ENCODE data around the gene AFAP1L1.

Gene AFAP1L1

GRCh38 chr5:149283626-149284480, 12.2 kb downstream of the AFAP1L1 start:
- H2BK15ac ChIP-seq (ENCODE audit: low read length) = no peak overlapping the region
- no peaks in the 10 kb centered on the region for H3K9me3 ChIP-seq (replicated peaks in 1 of 2; ENCODE audit: control insufficient read depth in 2 of 2, insufficient read depth in 1 of 2, low read depth in 1 of 2, low read length in 2 of 2)
- no peak overlapping the region for H3K23ac ChIP-seq (ENCODE audit: low read depth, low read length, poor library complexity)
- no peak overlapping the region for H2BK120ac ChIP-seq (ENCODE audit: low read depth, low read length)
- no peak overlapping the region for H3K18ac ChIP-seq (ENCODE audit: low read length)
- H2AFZ ChIP-seq (ENCODE audit: low read length) = no peak overlapping the region
- H2AK5ac ChIP-seq (ENCODE audit: low read depth, low read length) = no peak overlapping the region
- peaks cover 0 to 11% (median 0%) of the 10 kb centered on the region in 3 experiments for H3K27me3 ChIP-seq (ENCODE audit: control insufficient read depth in 3 of 3, insufficient read depth in 3 of 3, low read depth in 1 of 3, low read length in 3 of 3)
- no peak overlapping the region for H3K4me2 ChIP-seq (ENCODE audit: insufficient read depth, low read length, poor library complexity, severe bottlenecking)
- no peak overlapping the region for H2BK12ac ChIP-seq (ENCODE audit: low read length)
- H3K36me3 ChIP-seq (replicated peaks in 1 of 2; ENCODE audit: control insufficient read depth in 2 of 2, insufficient read depth in 2 of 2, low read length in 2 of 2) = no peaks in the 10 kb centered on the region
- H3K9ac ChIP-seq (ENCODE audit: low read depth, low read length, poor library complexity) = no peak overlapping the region
- no peak overlapping the region for H2BK5ac ChIP-seq (ENCODE audit: low read length)
- H3K4ac ChIP-seq (ENCODE audit: low read length) = no peak overlapping the region
- WGBS, 2 donors (ENCODE audit: extremely low coverage in 2 of 2, insufficient read length in 2 of 2, insufficient replicate concordance in 1 of 2) = no CpG with 5 or more reads among the region's 11 CpGs
- no peak overlapping the region for H4K8ac ChIP-seq (ENCODE audit: low read depth, low read length)
- no peak overlapping the region for H3K14ac ChIP-seq (ENCODE audit: low read length)
- no peak overlapping the region for H3K4me3 ChIP-seq (ENCODE audit: low read length in 2 of 2)
- no peak overlapping the region for H3K27ac ChIP-seq (replicated peaks; ENCODE audit: low read length)
- no peak overlapping the region for H4K91ac ChIP-seq (ENCODE audit: low read depth, low read length, poor library complexity)
- H3K4me1 ChIP-seq (ENCODE audit: control insufficient read depth in 2 of 2, insufficient read depth in 1 of 2, low read depth in 1 of 2, low read length in 2 of 2) = no peaks in the 10 kb centered on the region
- DNase-seq (ENCODE audit: low spot score) = no peak
- no peaks in the 10 kb centered on the region for H3K79me1 ChIP-seq (ENCODE audit: low read depth, low read length)

GRCh38 chr5:149284501-149284900, 12.8 kb downstream of the AFAP1L1 start:
- no CpG with 5 or more reads among the region's 5 CpGs for WGBS, 2 donors (ENCODE audit: extremely low coverage in 2 of 2, insufficient read length in 2 of 2, insufficient replicate concordance in 1 of 2)
- H3K9me3 ChIP-seq (replicated peaks in 1 of 2; ENCODE audit: control insufficient read depth in 2 of 2, insufficient read depth in 1 of 2, low read depth in 1 of 2, low read length in 2 of 2) = no peaks in the 10 kb centered on the region
- no peaks in the 10 kb centered on the region for H3K79me1 ChIP-seq (ENCODE audit: low read depth, low read length)
- no peak overlapping the region for H3K23ac ChIP-seq (ENCODE audit: low read depth, low read length, poor library complexity)
- H2BK12ac ChIP-seq (ENCODE audit: low read length) = no peak overlapping the region
- no peak overlapping the region for H3K4ac ChIP-seq (ENCODE audit: low read length)
- H2AK5ac ChIP-seq (ENCODE audit: low read depth, low read length) = no peak overlapping the region
- no peak for DNase-seq (ENCODE audit: low spot score)
- H4K91ac ChIP-seq (ENCODE audit: low read depth, low read length, poor library complexity) = no peak overlapping the region
- H3K36me3 ChIP-seq (replicated peaks in 1 of 2; ENCODE audit: control insufficient read depth in 2 of 2, insufficient read depth in 2 of 2, low read length in 2 of 2) = no peaks in the 10 kb centered on the region
- H3K27ac ChIP-seq (replicated peaks; ENCODE audit: low read length) = no peak overlapping the region
- peaks cover 0 to 11% (median 0%) of the 10 kb centered on the region in 3 experiments for H3K27me3 ChIP-seq (ENCODE audit: control insufficient read depth in 3 of 3, insufficient read depth in 3 of 3, low read depth in 1 of 3, low read length in 3 of 3)
- no peak overlapping the region for H3K9ac ChIP-seq (ENCODE audit: low read depth, low read length, poor library complexity)
- H2AFZ ChIP-seq (ENCODE audit: low read length) = no peak overlapping the region
- H3K18ac ChIP-seq (ENCODE audit: low read length) = no peak overlapping the region
- H4K8ac ChIP-seq (ENCODE audit: low read depth, low read length) = no peak overlapping the region
- no peaks in the 10 kb centered on the region for H3K4me1 ChIP-seq (ENCODE audit: control insufficient read depth in 2 of 2, insufficient read depth in 1 of 2, low read depth in 1 of 2, low read length in 2 of 2)
- no peak overlapping the region for H2BK120ac ChIP-seq (ENCODE audit: low read depth, low read length)
- no peak overlapping the region for H3K14ac ChIP-seq (ENCODE audit: low read length)
- H3K4me2 ChIP-seq (ENCODE audit: insufficient read depth, low read length, poor library complexity, severe bottlenecking) = no peak overlapping the region
- H2BK5ac ChIP-seq (ENCODE audit: low read length) = no peak overlapping the region
- H2BK15ac ChIP-seq (ENCODE audit: low read length) = no peak overlapping the region
- H3K4me3 ChIP-seq (ENCODE audit: low read length in 2 of 2) = no peak overlapping the region

- Histone ChIP-seq H3K4me3 (ENCODE audit: low read length in 2 of 2) (no peak overlapping the region), H2BK12ac (ENCODE audit: low read length) (no peak overlapping the region), H2BK120ac (ENCODE audit: low read depth, low read length) (no peak overlapping the region), H3K14ac (ENCODE audit: low read length) (no peak overlapping the region), H3K23ac (ENCODE audit: low read depth, low read length, poor library complexity) (no peak overlapping the region), H2BK15ac (ENCODE audit: low read length) (no peak overlapping the region), H3K79me1 (ENCODE audit: low read depth, low read length) (no peaks in the 10 kb centered on the region), H3K4me2 (ENCODE audit: insufficient read depth, low read length, poor library complexity, severe bottlenecking) (no peak overlapping the region), H2AK5ac (ENCODE audit: low read depth, low read length) (no peak overlapping the region), H3K4ac (ENCODE audit: low read length) (no peak overlapping the region), H4K8ac (ENCODE audit: low read depth, low read length) (no peak overlapping the region), H3K9ac (ENCODE audit: low read depth, low read length, poor library complexity) (no peak overlapping the region), H3K36me3 (replicated peaks in 1 of 2; ENCODE audit: control insufficient read depth in 2 of 2, insufficient read depth in 2 of 2, low read length in 2 of 2) (no peaks in the 10 kb centered on the region), H2BK5ac (ENCODE audit: low read length) (no peak overlapping the region), H4K91ac (ENCODE audit: low read depth, low read length, poor library complexity) (no peak overlapping the region), H3K9me3 (replicated peaks in 1 of 2; ENCODE audit: control insufficient read depth in 2 of 2, insufficient read depth in 1 of 2, low read depth in 1 of 2, low read length in 2 of 2) (no peaks in the 10 kb centered on the region), H3K4me1 (ENCODE audit: control insufficient read depth in 2 of 2, insufficient read depth in 1 of 2, low read depth in 1 of 2, low read length in 2 of 2) (no peaks in the 10 kb centered on the region), H3K27ac (replicated peaks; ENCODE audit: low read length) (no peak overlapping the region), H3K27me3 (ENCODE audit: control insufficient read depth in 3 of 3, insufficient read depth in 3 of 3, low read depth in 1 of 3, low read length in 3 of 3) (peaks cover 0 to 11% (median 0%) of the 10 kb centered on the region in 3 experiments), H2AFZ (ENCODE audit: low read length) (no peak overlapping the region), H3K18ac (ENCODE audit: low read length) (no peak overlapping the region)
- WGBS, 2 donors (ENCODE audit: extremely low coverage in 2 of 2, insufficient read length in 2 of 2, insufficient replicate concordance in 1 of 2) = no CpG with 5 or more reads among the region's 1 CpG
- DNase-seq (ENCODE audit: low spot score) = no peak
Observed at GRCh38 chr5:149285153-149285552, 13.5 kb downstream of the AFAP1L1 start.

- H3K4me1 ChIP-seq (ENCODE audit: control insufficient read depth in 2 of 2, insufficient read depth in 1 of 2, low read depth in 1 of 2, low read length in 2 of 2) = no peaks in the 10 kb centered on the region
- H2BK120ac ChIP-seq (ENCODE audit: low read depth, low read length) = no peak overlapping the region
- H3K36me3 ChIP-seq (replicated peaks in 1 of 2; ENCODE audit: control insufficient read depth in 2 of 2, insufficient read depth in 2 of 2, low read length in 2 of 2) = no peaks in the 10 kb centered on the region
- peaks cover 0 to 3% (median 0%) of the 10 kb centered on the region in 3 experiments for H3K27me3 ChIP-seq (ENCODE audit: control insufficient read depth in 3 of 3, insufficient read depth in 3 of 3, low read depth in 1 of 3, low read length in 3 of 3)
- H2BK12ac ChIP-seq (ENCODE audit: low read length) = no peak overlapping the region
- no peak overlapping the region for H3K14ac ChIP-seq (ENCODE audit: low read length)
- no peak overlapping the region for H4K91ac ChIP-seq (ENCODE audit: low read depth, low read length, poor library complexity)
- no peaks in the 10 kb centered on the region for H3K9me3 ChIP-seq (replicated peaks in 1 of 2; ENCODE audit: control insufficient read depth in 2 of 2, insufficient read depth in 1 of 2, low read depth in 1 of 2, low read length in 2 of 2)
- no peak overlapping the region for H2BK5ac ChIP-seq (ENCODE audit: low read length)
- H3K79me1 ChIP-seq (ENCODE audit: low read depth, low read length) = no peaks in the 10 kb centered on the region
- no peak overlapping the region for H4K8ac ChIP-seq (ENCODE audit: low read depth, low read length)
- H2BK15ac ChIP-seq (ENCODE audit: low read length) = no peak overlapping the region
- no peak overlapping the region for H3K9ac ChIP-seq (ENCODE audit: low read depth, low read length, poor library complexity)
- H3K4me3 ChIP-seq (ENCODE audit: low read length in 2 of 2) = no peak overlapping the region
- H2AK5ac ChIP-seq (ENCODE audit: low read depth, low read length) = no peak overlapping the region
- no CpG with 5 or more reads among the region's 8 CpGs for WGBS, 2 donors (ENCODE audit: extremely low coverage in 2 of 2, insufficient read length in 2 of 2, insufficient replicate concordance in 1 of 2)
- H3K27ac ChIP-seq (replicated peaks; ENCODE audit: low read length) = no peak overlapping the region
- H3K18ac ChIP-seq (ENCODE audit: low read length) = no peak overlapping the region
- DNase-seq (ENCODE audit: low spot score) = no peak
- peak overlapping the region; percentile 17 for H2AFZ ChIP-seq (ENCODE audit: low read length)
- no peak overlapping the region for H3K23ac ChIP-seq (ENCODE audit: low read depth, low read length, poor library complexity)
- H3K4ac ChIP-seq (ENCODE audit: low read length) = no peak overlapping the region
- H3K4me2 ChIP-seq (ENCODE audit: insufficient read depth, low read length, poor library complexity, severe bottlenecking) = no peak overlapping the region
Observed at GRCh38 chr5:149288436-149288835, 16.8 kb downstream of the AFAP1L1 start.
